IMR-90 (cell line): ENCODE data around the gene ERGIC1. TPM values are rescaled to one million over a fixed set of nuclear protein-coding genes. Genes with fewer than 3 reads are reported as not detected.

Experiments
- ATAC-seq: fragments of 200-7000 bp; cut with Tn5 transposase; 2 replicates; pipeline ENCODE4 v1.9.1; 2020; ENCODE audit warnings: low read depth, mild to moderate bottlenecking, moderate library complexity
- BruUV-seq: library from RNA; stranded (reverse); fragments of 400-500 nt; replicated peaks from 2 replicates; lab custom pipeline; 2021; lab: Mats Ljungman, UMichigan
- CTCF ChIA-PET: fragments of 300-600 bp; formaldehyde crosslinking; extraction: SDS; loops from one replicate; lab custom pipeline; 2021; ENCODE audit warnings: antibody characterized with exemption; lab: Yijun Ruan, JAX
- POLR2A ChIA-PET: fragments of 300-600 bp; sonication (Branson Sonifier 250); formaldehyde crosslinking; loops from one replicate; lab custom pipeline; 2022; ENCODE audit warnings: antibody characterized with exemption; ENCODE audit not compliant: unreplicated experiment; lab: Charles Lee
- DNase-seq: peaks from one replicate; pipeline ENCODE4 v3.0.0; 2013
- H2AFZ ChIP-seq: replicated peaks from 2 replicates; pipeline ENCODE3; 2013; ENCODE audit warnings: low read length, mild to moderate bottlenecking; ENCODE audit not compliant: poor library complexity
- H2AK5ac ChIP-seq: 2 replicates; pipeline ENCODE4 v1.6.1; 2013; ENCODE audit warnings: low read depth, low read length, inconsistent platforms
- H2AK9ac ChIP-seq: replicated peaks from 2 replicates; pipeline ENCODE3; 2013; ENCODE audit warnings: mild to moderate bottlenecking, low read depth, low read length, moderate library complexity; ENCODE audit not compliant: poor library complexity
- H2BK120ac ChIP-seq: 2 replicates; pipeline ENCODE4 v1.6.1; 2013; ENCODE audit warnings: low read depth, low read length, inconsistent platforms
- H2BK15ac ChIP-seq: 3 replicates; pipeline ENCODE4 v1.6.1; 2013; ENCODE audit warnings: low read depth, low read length, inconsistent platforms
- H2BK20ac ChIP-seq: 2 replicates; pipeline ENCODE4 v1.6.1; 2013; ENCODE audit warnings: low read depth, mild to moderate bottlenecking, inconsistent platforms, low read length, moderate library complexity
- H2BK5ac ChIP-seq: 2 replicates; pipeline ENCODE4 v1.6.1; 2013; ENCODE audit warnings: mild to moderate bottlenecking, low read depth, low read length, inconsistent platforms; ENCODE audit not compliant: poor library complexity, severe bottlenecking
- H3K14ac ChIP-seq: replicated peaks from 2 replicates; pipeline ENCODE4 v1.6.1; 2013; ENCODE audit warnings: low read depth, low read length, inconsistent platforms
- H3K18ac ChIP-seq: 2 replicates; pipeline ENCODE4 v1.6.1; 2013; ENCODE audit warnings: low read depth, low read length, control low read depth
- H3K23ac ChIP-seq: 2 replicates; pipeline ENCODE4 v1.6.1; 2013; ENCODE audit warnings: low read depth, low read length, inconsistent platforms
- H3K27ac ChIP-seq: 2 replicates; pipeline ENCODE4 v1.5.1; 2013; ENCODE audit warnings: mild to moderate bottlenecking, control low read depth, low read length; ENCODE audit not compliant: insufficient read depth
- H3K27me3 ChIP-seq: 2 replicates; pipeline ENCODE4 v1.6.1; 2013; ENCODE audit warnings: low read length; ENCODE audit not compliant: control insufficient read depth, insufficient read depth
- H3K36me3 ChIP-seq: 2 replicates; pipeline ENCODE4 v1.6.1; 2013; ENCODE audit warnings: low read length, mixed read lengths; ENCODE audit not compliant: control insufficient read depth, insufficient read depth
- H3K4ac ChIP-seq: 2 replicates; pipeline ENCODE4 v1.6.1; 2013; ENCODE audit warnings: low read depth, low read length, inconsistent platforms
- H3K4me1 ChIP-seq: 2 replicates; pipeline ENCODE4 v1.6.1; 2013; ENCODE audit warnings: low read length, mixed read lengths; ENCODE audit not compliant: control insufficient read depth, insufficient read depth
- H3K4me2 ChIP-seq: 2 replicates; pipeline ENCODE4 v1.6.1; 2013; ENCODE audit warnings: low read depth, mild to moderate bottlenecking, control low read depth, low read length, moderate library complexity
- H3K4me3 ChIP-seq: 2 replicates; pipeline ENCODE4 v1.5.1; 2013; ENCODE audit warnings: low read depth, mild to moderate bottlenecking, control low read depth, low read length, moderate library complexity; ENCODE audit not compliant: insufficient read depth
- H3K56ac ChIP-seq: 2 replicates; pipeline ENCODE4 v1.6.1; 2013; ENCODE audit warnings: low read length, inconsistent platforms; ENCODE audit not compliant: insufficient read depth; ENCODE audit errors: extremely low read depth
- H3K79me1 ChIP-seq, 2 experiments: 2 replicates each; pipeline ENCODE4 v1.6.1; 2013; ENCODE audit warnings: low read length in 2 of 2, inconsistent platforms in 1 of 2, low read depth in 1 of 2
- H3K9ac ChIP-seq: 2 replicates; pipeline ENCODE4 v1.6.1; 2013; ENCODE audit warnings: low read depth, low read length, control low read depth
- H3K9me1 ChIP-seq: 2 replicates; pipeline ENCODE4 v1.6.1; 2013; ENCODE audit warnings: low read length, inconsistent platforms; ENCODE audit not compliant: insufficient read depth
- H3K9me3 ChIP-seq: 2 replicates; pipeline ENCODE4 v1.6.1; 2013; ENCODE audit warnings: low read length; ENCODE audit not compliant: control insufficient read depth, insufficient read depth
- H4K20me1 ChIP-seq: 2 replicates; pipeline ENCODE4 v1.6.1; 2013; ENCODE audit warnings: low read length, inconsistent platforms; ENCODE audit not compliant: insufficient read depth
- H4K5ac ChIP-seq: 2 replicates; pipeline ENCODE4 v1.6.1; 2013; ENCODE audit warnings: mild to moderate bottlenecking, low read depth, low read length, control low read depth
- H4K8ac ChIP-seq, 2 experiments: 2 replicates each; pipeline ENCODE4 v1.6.1; 2013; ENCODE audit warnings: low read depth in 2 of 2, low read length in 2 of 2, control low read depth in 1 of 2, inconsistent platforms in 1 of 2
- H4K91ac ChIP-seq: 2 replicates; pipeline ENCODE4 v1.6.1; 2013; ENCODE audit warnings: low read depth, low read length, inconsistent platforms; ENCODE audit not compliant: insufficient read depth
- CEBPB ChIP-seq: IDR thresholded peaks from 2 replicates; pipeline ENCODE4 v1.6.1; 2012; ENCODE audit warnings: low read depth, low read length, improper control_type of control experiment
- CHD1 ChIP-seq: IDR thresholded peaks from 2 replicates; pipeline ENCODE4 v1.6.1; 2012; ENCODE audit warnings: low read depth, low read length, improper control_type of control experiment
- MXI1 ChIP-seq: IDR thresholded peaks from 2 replicates; pipeline ENCODE4 v1.6.1; 2012; ENCODE audit warnings: low read depth, mild to moderate bottlenecking, low read length, moderate library complexity, borderline replicate concordance
- NFE2L2 ChIP-seq: fragments of 150-350 bp; IDR thresholded peaks from 2 replicates; pipeline ENCODE4 v1.6.1; 2016; ENCODE audit warnings: low read depth, mild to moderate bottlenecking, low read length
- WGBS, 2 experiments: methylation state at CpG; one replicate each; pipeline versions ENCODE4 v1.1.5 to v1.1.7; 2013; ENCODE audit warnings: missing lambda C conversion rate in 2 of 2; ENCODE audit not compliant: insufficient read length in 1 of 2; ENCODE audit errors: extremely low coverage in 2 of 2; 5-methylcytosine and 5-hydroxymethylcytosine counted together
- dilution Hi-C: fragments of 300-500 bp; cut with HindIII; formaldehyde crosslinking; loops from one replicate; pipeline ENCODE4 v1.14.3; 2018; ENCODE audit warnings: low sequenced_read_pairs; ENCODE audit not compliant: unreplicated experiment
- in situ Hi-C: fragments of 300-500 bp; cut with MboI; formaldehyde crosslinking; loops from 3 replicates; pipeline ENCODE4 v1.14.3; 2019; ENCODE audit warnings: low sequenced_read_pairs, inconsistent platforms, mixed read lengths
- intact Hi-C: fragments of 100-400 bp; cut with micrococcal nuclease; formaldehyde crosslinking; loops from 2 replicates; pipeline ENCODE4 v1.10.0; 2022
- polyA plus RNA-seq, 3 experiments: library from polyadenylated mRNA; depleted of rRNA; stranded (reverse); fragments of >200 nt; gene quantifications; 2 replicates each; pipeline ENCODE4 v1.2.3, GENCODE V29; 2012; ENCODE audit warnings: low replicate concordance in 1 of 3
- total RNA-seq: library from RNA; depleted of rRNA; stranded (reverse); fragments of >200 nt; gene quantifications from 2 replicates; pipeline ENCODE4 v1.2.3, GENCODE V29; 2012
- TF ChIP-seq, protein P1 (sequence below): fragments of 150-350 bp; IDR thresholded peaks from 2 replicates; pipeline ENCODE4 v1.6.1; 2016; ENCODE audit warnings: low read depth, mild to moderate bottlenecking, low read length, moderate library complexity, borderline replicate concordance
- TF ChIP-seq, protein P2 (sequence below): fragments of 150-350 bp; IDR thresholded peaks from 2 replicates; pipeline ENCODE4 v1.6.1; 2017; ENCODE audit warnings: mild to moderate bottlenecking, antibody characterized with exemption, low read length, low read depth

ERGIC1 gene
- total and polyA plus RNA-seq, 2 of the 4 experiments (the other 2 are of a cell fraction) = 134 to 192 TPM

DNA sequence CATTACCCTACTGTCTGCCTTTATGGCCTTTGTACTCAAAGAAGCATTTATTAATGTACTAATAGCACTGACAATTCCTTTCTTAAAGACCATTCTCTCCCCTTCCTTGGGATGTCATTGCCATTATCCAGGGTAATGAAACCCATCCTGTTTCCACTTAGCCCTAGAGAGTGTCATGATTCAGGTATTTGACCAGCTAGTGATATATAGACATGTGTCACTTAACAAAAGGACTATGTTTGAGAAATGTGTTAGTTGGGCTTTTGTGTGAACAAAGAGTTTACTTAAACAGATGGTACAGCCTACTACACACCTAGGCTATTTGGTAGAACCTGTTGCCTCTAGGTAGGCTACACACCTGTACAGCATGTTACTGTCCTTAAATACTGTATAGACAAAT is 151.5 kb downstream of the ERGIC1 start (continued):
- TF ChIP-seq, protein P1, sequence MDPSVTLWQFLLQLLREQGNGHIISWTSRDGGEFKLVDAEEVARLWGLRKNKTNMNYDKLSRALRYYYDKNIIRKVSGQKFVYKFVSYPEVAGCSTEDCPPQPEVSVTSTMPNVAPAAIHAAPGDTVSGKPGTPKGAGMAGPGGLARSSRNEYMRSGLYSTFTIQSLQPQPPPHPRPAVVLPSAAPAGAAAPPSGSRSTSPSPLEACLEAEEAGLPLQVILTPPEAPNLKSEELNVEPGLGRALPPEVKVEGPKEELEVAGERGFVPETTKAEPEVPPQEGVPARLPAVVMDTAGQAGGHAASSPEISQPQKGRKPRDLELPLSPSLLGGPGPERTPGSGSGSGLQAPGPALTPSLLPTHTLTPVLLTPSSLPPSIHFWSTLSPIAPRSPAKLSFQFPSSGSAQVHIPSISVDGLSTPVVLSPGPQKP = no peak
- TF ChIP-seq CEBPB = no peak
- no peak for TF ChIP-seq MXI1
- TF ChIP-seq, protein P2, sequence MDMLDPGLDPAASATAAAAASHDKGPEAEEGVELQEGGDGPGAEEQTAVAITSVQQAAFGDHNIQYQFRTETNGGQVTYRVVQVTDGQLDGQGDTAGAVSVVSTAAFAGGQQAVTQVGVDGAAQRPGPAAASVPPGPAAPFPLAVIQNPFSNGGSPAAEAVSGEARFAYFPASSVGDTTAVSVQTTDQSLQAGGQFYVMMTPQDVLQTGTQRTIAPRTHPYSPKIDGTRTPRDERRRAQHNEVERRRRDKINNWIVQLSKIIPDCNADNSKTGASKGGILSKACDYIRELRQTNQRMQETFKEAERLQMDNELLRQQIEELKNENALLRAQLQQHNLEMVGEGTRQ = no peak

DNA sequence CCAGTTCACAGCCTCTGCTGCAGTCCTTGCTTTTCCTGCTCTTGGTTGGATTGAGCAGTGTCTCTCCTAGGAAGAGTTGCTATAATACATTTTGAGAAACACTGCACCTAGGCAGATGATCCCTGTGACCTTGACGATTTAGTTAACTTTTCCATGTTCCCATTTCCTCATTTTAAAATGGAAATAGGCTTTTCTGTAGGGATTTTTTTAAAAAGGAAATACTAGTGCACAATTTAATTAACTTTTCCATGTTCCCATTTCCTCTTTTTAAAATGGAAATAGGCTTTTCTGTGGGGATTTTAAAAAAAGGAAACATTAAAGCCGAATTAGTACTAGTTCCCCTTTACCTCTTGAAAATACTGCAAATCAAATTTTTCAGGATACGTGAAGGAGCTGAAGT is 154.2 kb downstream of the ERGIC1 start:
- Histone ChIP-seq H2BK120ac (no peak overlapping the region), H2AK9ac (no peak overlapping the region), H2BK5ac (no peak overlapping the region), H2AK5ac (no peak overlapping the region), H3K9me1 (peaks cover 5% of the 10 kb centered on the region), H3K4me3 (no peak overlapping the region), H4K8ac (no peak overlapping the region), H3K4me1 (peaks cover 2% of the 10 kb centered on the region; the same call in 1 of the 2 replicates), H2BK20ac (no peak overlapping the region), H4K91ac (no peak overlapping the region), H3K36me3 (peaks cover 25% of the 10 kb centered on the region; the same call in 1 of the 2 replicates), H3K4me2 (no peak overlapping the region), H3K56ac (no peak overlapping the region), H3K23ac (no peak overlapping the region), H2AFZ (no peak overlapping the region), H3K14ac (no peak overlapping the region), H3K4ac (no peak overlapping the region), H3K9me3 (no peaks in the 10 kb centered on the region), H3K27ac (no peak overlapping the region), H4K5ac (no peak overlapping the region), H2BK15ac (no peak overlapping the region), H3K18ac (no peak overlapping the region), H3K9ac (no peak overlapping the region), H4K20me1 (peaks cover 46% of the 10 kb centered on the region), H3K79me1 (peaks cover 25 to 51% of the 10 kb centered on the region in 2 experiments), H3K27me3 (no peaks in the 10 kb centered on the region)
- WGBS, 2 experiments = no CpG with 5 or more reads among the region's 3 CpGs
- no TSS peak for BruUV-seq
- no peak for DNase-seq
- in situ Hi-C loops = no loop called here
- ATAC-seq = no peak
- ChIA-PET POLR2A (no interaction called here), CTCF (no interaction called here)
- dilution Hi-C loops = no loop called here
- intact Hi-C loops = no loop called here
- TF ChIP-seq NFE2L2 (no peak), CHD1 (no peak), MXI1 (no peak), CEBPB (no peak)
